Measurements from ENCODE around the gene ATXN7L1.

Gene ATXN7L1

DNA sequence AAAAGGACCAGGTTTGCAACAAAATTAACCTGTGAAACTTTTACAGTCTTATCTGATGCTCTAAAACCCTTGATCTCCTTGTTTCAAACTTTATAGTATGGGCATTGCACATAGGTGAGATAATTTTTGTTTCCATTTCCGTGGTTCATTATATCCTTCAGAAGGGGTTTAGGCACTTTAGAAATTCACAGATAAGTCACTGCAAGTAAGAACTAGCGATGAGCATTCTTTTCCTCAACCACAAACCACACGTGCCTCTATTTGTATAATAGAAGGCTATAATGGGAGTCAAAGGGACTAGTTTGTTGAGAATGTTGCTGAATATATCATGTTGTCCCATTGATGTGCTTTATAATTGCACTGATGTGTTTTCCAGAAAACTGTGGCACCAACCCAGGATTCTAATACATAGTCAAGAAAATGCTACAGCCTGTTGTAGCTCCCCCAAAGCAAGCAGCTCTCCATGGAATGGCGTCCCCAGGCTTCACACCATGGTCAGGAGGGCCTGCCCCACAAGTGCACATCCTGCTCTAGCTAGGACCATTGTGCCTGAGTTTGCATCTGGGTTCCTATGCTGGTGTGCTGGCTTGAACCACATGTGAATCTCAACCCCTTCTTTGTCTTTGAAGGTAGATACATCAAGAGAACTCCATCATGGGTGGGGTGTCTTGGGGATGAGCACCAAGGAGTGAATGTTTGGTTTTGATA lies 14.0 kb upstream of the ATXN7L1 start:
- Histone ChIP-seq H2BK5ac (ENCODE audit: low read depth, low read length, poor library complexity) (no peak overlapping the region), H2AFZ (ENCODE audit: insufficient read depth, low read length, poor library complexity) (no peak overlapping the region), H4K12ac (ENCODE audit: low read depth, low read length) (no peak overlapping the region), H3K79me1 (ENCODE audit: low read length) (no peaks in the 10 kb centered on the region), H2BK120ac (ENCODE audit: insufficient read depth, low read length, poor library complexity) (no peak overlapping the region), H2BK12ac (ENCODE audit: low read length) (no peak overlapping the region), H3K23ac (ENCODE audit: low read length) (no peak overlapping the region), H3K4me3 (ENCODE audit: low read depth, low read length) (no peak overlapping the region), H3K36me3 (ENCODE audit: control insufficient read depth in 1 of 2, insufficient read depth in 2 of 2, low read length in 2 of 2) (no peaks in the 10 kb centered on the region), H3K27ac (ENCODE audit: low read depth, low read length) (no peak overlapping the region), H4K8ac (ENCODE audit: low read depth, low read length) (no peak overlapping the region), H4K91ac (ENCODE audit: low read depth, low read length) (no peak overlapping the region), H3K4me2 (ENCODE audit: low read length) (no peak overlapping the region), H3K9ac (ENCODE audit: low read length) (no peak overlapping the region), H3K27me3 (ENCODE audit: insufficient read depth, low read length) (no peaks in the 10 kb centered on the region), H3K4ac (ENCODE audit: low read depth, low read length) (no peak overlapping the region), H3K14ac (ENCODE audit: low read length) (no peak overlapping the region), H3K4me1 (ENCODE audit: control insufficient read depth in 1 of 2, insufficient read depth in 2 of 2, low read length in 2 of 2) (no peaks in the 10 kb centered on the region), H3K18ac (ENCODE audit: low read length) (no peak overlapping the region), H2AK5ac (ENCODE audit: low read length) (no peak overlapping the region), H3K9me3 (ENCODE audit: insufficient read depth, low read depth, low read length) (peaks cover 4% of the 10 kb centered on the region), H3K79me2 (ENCODE audit: control insufficient read depth, insufficient read depth, low read length, poor library complexity) (no peaks in the 10 kb centered on the region)
- WGBS (ENCODE audit: extremely low coverage, insufficient coverage, insufficient read length) = no CpG with 5 or more reads among the region's 4 CpGs
- DNase-seq = no peak

- no peak overlapping the region for H4K91ac ChIP-seq (ENCODE audit: low read depth, low read length)
- no peak overlapping the region for H2AK5ac ChIP-seq (ENCODE audit: low read length)
- H3K18ac ChIP-seq (ENCODE audit: low read length) = no peak overlapping the region
These were observed 11.3 kb upstream of the ATXN7L1 start for GRCh38 chr7:105887569-105888189.

GRCh38 chr7:105886776-105887175 lies 10.4 kb upstream of the ATXN7L1 start:
- no peak overlapping the region for H3K27ac ChIP-seq (ENCODE audit: low read depth, low read length)
- H3K4me1 ChIP-seq (ENCODE audit: control insufficient read depth in 1 of 2, insufficient read depth in 2 of 2, low read length in 2 of 2) = no peaks in the 10 kb centered on the region
- H2BK5ac ChIP-seq (ENCODE audit: low read depth, low read length, poor library complexity) = no peak overlapping the region
- no peak overlapping the region for H2BK120ac ChIP-seq (ENCODE audit: insufficient read depth, low read length, poor library complexity)
- H2AK5ac ChIP-seq (ENCODE audit: low read length) = no peak overlapping the region
- H4K91ac ChIP-seq (ENCODE audit: low read depth, low read length) = no peak overlapping the region
- H4K12ac ChIP-seq (ENCODE audit: low read depth, low read length) = no peak overlapping the region
- H3K4ac ChIP-seq (ENCODE audit: low read depth, low read length) = no peak overlapping the region
- H3K27me3 ChIP-seq (ENCODE audit: insufficient read depth, low read length) = no peaks in the 10 kb centered on the region
- H3K9ac ChIP-seq (ENCODE audit: low read length) = no peak overlapping the region
- no peak for DNase-seq
- no peak overlapping the region for H3K18ac ChIP-seq (ENCODE audit: low read length)
- H3K79me1 ChIP-seq (ENCODE audit: low read length) = no peaks in the 10 kb centered on the region
- H3K4me3 ChIP-seq (ENCODE audit: low read depth, low read length) = no peak overlapping the region
- H3K9me3 ChIP-seq (ENCODE audit: insufficient read depth, low read depth, low read length) = no peaks in the 10 kb centered on the region
- H3K4me2 ChIP-seq (ENCODE audit: low read length) = no peak overlapping the region
- H3K79me2 ChIP-seq (ENCODE audit: control insufficient read depth, insufficient read depth, low read length, poor library complexity) = no peaks in the 10 kb centered on the region
- H3K14ac ChIP-seq (ENCODE audit: low read length) = no peak overlapping the region
- no peak overlapping the region for H3K23ac ChIP-seq (ENCODE audit: low read length)
- no CpG with 5 or more reads among the region's 2 CpGs for WGBS (ENCODE audit: extremely low coverage, insufficient coverage, insufficient read length)
- no peak overlapping the region for H2AFZ ChIP-seq (ENCODE audit: insufficient read depth, low read length, poor library complexity)
- no peak overlapping the region for H2BK12ac ChIP-seq (ENCODE audit: low read length)
- no peaks in the 10 kb centered on the region for H3K36me3 ChIP-seq (ENCODE audit: control insufficient read depth in 1 of 2, insufficient read depth in 2 of 2, low read length in 2 of 2)
- no peak overlapping the region for H4K8ac ChIP-seq (ENCODE audit: low read depth, low read length)

More at GRCh38 chr7:105887569-105888189, 11.3 kb upstream of the ATXN7L1 start:
- H2BK120ac ChIP-seq (ENCODE audit: insufficient read depth, low read length, poor library complexity) = no peak overlapping the region
- H2BK5ac ChIP-seq (ENCODE audit: low read depth, low read length, poor library complexity) = no peak overlapping the region
- no peak overlapping the region for H3K23ac ChIP-seq (ENCODE audit: low read length)
- H3K9ac ChIP-seq (ENCODE audit: low read length) = no peak overlapping the region
- H3K79me1 ChIP-seq (ENCODE audit: low read length) = no peaks in the 10 kb centered on the region
- H4K8ac ChIP-seq (ENCODE audit: low read depth, low read length) = no peak overlapping the region
- no peak overlapping the region for H3K14ac ChIP-seq (ENCODE audit: low read length)
- no peak overlapping the region for H3K4me3 ChIP-seq (ENCODE audit: low read depth, low read length)
- H3K4me1 ChIP-seq (ENCODE audit: control insufficient read depth in 1 of 2, insufficient read depth in 2 of 2, low read length in 2 of 2) = no peaks in the 10 kb centered on the region
- no peak overlapping the region for H4K12ac ChIP-seq (ENCODE audit: low read depth, low read length)
- no peak overlapping the region for H2AFZ ChIP-seq (ENCODE audit: insufficient read depth, low read length, poor library complexity)
- no peaks in the 10 kb centered on the region for H3K36me3 ChIP-seq (ENCODE audit: control insufficient read depth in 1 of 2, insufficient read depth in 2 of 2, low read length in 2 of 2)
- H3K4me2 ChIP-seq (ENCODE audit: low read length) = no peak overlapping the region
- no peak overlapping the region for H2BK12ac ChIP-seq (ENCODE audit: low read length)
- no peak overlapping the region for H3K4ac ChIP-seq (ENCODE audit: low read depth, low read length)
- no peaks in the 10 kb centered on the region for H3K9me3 ChIP-seq (ENCODE audit: insufficient read depth, low read depth, low read length)
- peak in 1 of 2 donors; percentile 7 for DNase-seq
- H3K79me2 ChIP-seq (ENCODE audit: control insufficient read depth, insufficient read depth, low read length, poor library complexity) = no peaks in the 10 kb centered on the region
- WGBS (ENCODE audit: extremely low coverage, insufficient coverage, insufficient read length) = no CpG with 5 or more reads among the region's 6 CpGs
- H3K27me3 ChIP-seq (ENCODE audit: insufficient read depth, low read length) = no peaks in the 10 kb centered on the region
- no peak overlapping the region for H3K27ac ChIP-seq (ENCODE audit: low read depth, low read length)

GRCh38 chr7:105885387-105886111 lies 9.2 kb upstream of the ATXN7L1 start:
- no peak overlapping the region for H3K27ac ChIP-seq (ENCODE audit: low read depth, low read length)
- H4K8ac ChIP-seq (ENCODE audit: low read depth, low read length) = no peak overlapping the region
- H3K9me3 ChIP-seq (ENCODE audit: insufficient read depth, low read depth, low read length) = no peaks in the 10 kb centered on the region
- H3K9ac ChIP-seq (ENCODE audit: low read length) = no peak overlapping the region
- no peak overlapping the region for H2BK5ac ChIP-seq (ENCODE audit: low read depth, low read length, poor library complexity)
- no peak overlapping the region for H3K4me2 ChIP-seq (ENCODE audit: low read length)
- no peak overlapping the region for H2BK12ac ChIP-seq (ENCODE audit: low read length)
- no peak overlapping the region for H2AK5ac ChIP-seq (ENCODE audit: low read length)
- H3K14ac ChIP-seq (ENCODE audit: low read length) = no peak overlapping the region
- no peak overlapping the region for H2AFZ ChIP-seq (ENCODE audit: insufficient read depth, low read length, poor library complexity)
- no peak overlapping the region for H3K23ac ChIP-seq (ENCODE audit: low read length)
- no peaks in the 10 kb centered on the region for H3K79me2 ChIP-seq (ENCODE audit: control insufficient read depth, insufficient read depth, low read length, poor library complexity)
- H4K91ac ChIP-seq (ENCODE audit: low read depth, low read length) = no peak overlapping the region
- no peaks in the 10 kb centered on the region for H3K36me3 ChIP-seq (ENCODE audit: control insufficient read depth in 1 of 2, insufficient read depth in 2 of 2, low read length in 2 of 2)
- H2BK120ac ChIP-seq (ENCODE audit: insufficient read depth, low read length, poor library complexity) = no peak overlapping the region
- no CpG with 5 or more reads among the region's 6 CpGs for WGBS (ENCODE audit: extremely low coverage, insufficient coverage, insufficient read length)
- no peaks in the 10 kb centered on the region for H3K79me1 ChIP-seq (ENCODE audit: low read length)
- no peak for DNase-seq
- H3K4me3 ChIP-seq (ENCODE audit: low read depth, low read length) = no peak overlapping the region
- H3K4ac ChIP-seq (ENCODE audit: low read depth, low read length) = no peak overlapping the region
- no peak overlapping the region for H3K18ac ChIP-seq (ENCODE audit: low read length)
- H4K12ac ChIP-seq (ENCODE audit: low read depth, low read length) = no peak overlapping the region
- H3K4me1 ChIP-seq (ENCODE audit: control insufficient read depth in 1 of 2, insufficient read depth in 2 of 2, low read length in 2 of 2) = no peaks in the 10 kb centered on the region
- no peaks in the 10 kb centered on the region for H3K27me3 ChIP-seq (ENCODE audit: insufficient read depth, low read length)

Data from trophoblast cell (in vitro differentiated cells and primary cell).